BE2C (cell line): ENCODE results near the gene PPP3CB.

Experiments
- DNase-seq: peaks from one replicate; pipeline ENCODE4 v3.0.0-alpha.2; 2020
- H3K27me3 ChIP-seq: fragments of 250-450 bp; sonication (Bioruptor Pico); 2 replicates; pipeline ENCODE4 v1.5.1; 2020; ENCODE audit warnings: mild to moderate bottlenecking
- H3K36me3 ChIP-seq: fragments of 250-450 bp; sonication (Bioruptor Pico); 2 replicates; pipeline ENCODE4 v1.5.1; 2020; ENCODE audit warnings: mild to moderate bottlenecking
- H3K4me1 ChIP-seq: fragments of 250-450 bp; sonication (Bioruptor Pico); 2 replicates; pipeline ENCODE4 v1.5.1; 2020
- H3K4me3 ChIP-seq: 2 replicates; pipeline ENCODE4 v1.5.1; 2011; ENCODE audit warnings: low read depth, low read length
- H3K9me3 ChIP-seq: fragments of 250-450 bp; sonication (Bioruptor Pico); 2 replicates; pipeline ENCODE4 v1.5.1; 2020
- TF ChIP-seq, protein P1 (sequence below): IDR thresholded peaks from 2 replicates; pipeline ENCODE4 v1.5.1; 2012; ENCODE audit warnings: mild to moderate bottlenecking, low read depth, low read length

PPP3CB gene

DNA sequence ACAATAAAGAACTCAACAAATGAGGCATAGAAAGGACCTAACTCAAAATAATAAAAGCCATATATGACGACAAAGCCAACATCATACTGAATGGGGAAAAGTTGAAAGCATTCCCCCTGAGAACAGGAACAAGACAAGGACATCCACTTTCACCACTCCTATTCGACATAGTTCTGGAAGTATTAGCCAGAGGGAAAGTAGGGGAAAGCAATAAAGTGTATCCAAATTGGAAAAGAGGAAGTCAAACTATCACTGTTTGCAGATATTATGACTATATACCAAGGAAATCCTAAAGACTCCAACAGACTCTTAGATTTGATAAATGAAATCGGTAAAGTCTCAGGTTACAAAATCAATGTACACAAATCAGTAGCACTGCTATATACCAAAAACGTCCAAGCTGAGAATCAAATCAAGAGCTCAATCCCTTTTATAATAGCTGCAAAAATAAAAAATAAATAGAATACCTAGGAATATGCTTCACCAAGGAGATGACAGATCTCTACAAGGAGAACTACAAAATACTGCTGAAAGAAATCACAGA is 86.8 kb downstream of the PPP3CB start:
- no peak overlapping the region for H3K4me3 ChIP-seq
- H3K9me3 ChIP-seq, result no peaks in the 10 kb centered on the region
- TF ChIP-seq, protein P1, sequence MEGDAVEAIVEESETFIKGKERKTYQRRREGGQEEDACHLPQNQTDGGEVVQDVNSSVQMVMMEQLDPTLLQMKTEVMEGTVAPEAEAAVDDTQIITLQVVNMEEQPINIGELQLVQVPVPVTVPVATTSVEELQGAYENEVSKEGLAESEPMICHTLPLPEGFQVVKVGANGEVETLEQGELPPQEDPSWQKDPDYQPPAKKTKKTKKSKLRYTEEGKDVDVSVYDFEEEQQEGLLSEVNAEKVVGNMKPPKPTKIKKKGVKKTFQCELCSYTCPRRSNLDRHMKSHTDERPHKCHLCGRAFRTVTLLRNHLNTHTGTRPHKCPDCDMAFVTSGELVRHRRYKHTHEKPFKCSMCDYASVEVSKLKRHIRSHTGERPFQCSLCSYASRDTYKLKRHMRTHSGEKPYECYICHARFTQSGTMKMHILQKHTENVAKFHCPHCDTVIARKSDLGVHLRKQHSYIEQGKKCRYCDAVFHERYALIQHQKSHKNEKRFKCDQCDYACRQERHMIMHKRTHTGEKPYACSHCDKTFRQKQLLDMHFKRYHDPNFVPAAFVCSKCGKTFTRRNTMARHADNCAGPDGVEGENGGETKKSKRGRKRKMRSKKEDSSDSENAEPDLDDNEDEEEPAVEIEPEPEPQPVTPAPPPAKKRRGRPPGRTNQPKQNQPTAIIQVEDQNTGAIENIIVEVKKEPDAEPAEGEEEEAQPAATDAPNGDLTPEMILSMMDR, result no peak
- H3K4me1 ChIP-seq, result no peaks in the 10 kb centered on the region; the same call in 1 of the 2 replicates
- DNase-seq, result no peak
- H3K36me3 ChIP-seq, result no peaks in the 10 kb centered on the region
- no peaks in the 10 kb centered on the region for H3K27me3 ChIP-seq

DNA sequence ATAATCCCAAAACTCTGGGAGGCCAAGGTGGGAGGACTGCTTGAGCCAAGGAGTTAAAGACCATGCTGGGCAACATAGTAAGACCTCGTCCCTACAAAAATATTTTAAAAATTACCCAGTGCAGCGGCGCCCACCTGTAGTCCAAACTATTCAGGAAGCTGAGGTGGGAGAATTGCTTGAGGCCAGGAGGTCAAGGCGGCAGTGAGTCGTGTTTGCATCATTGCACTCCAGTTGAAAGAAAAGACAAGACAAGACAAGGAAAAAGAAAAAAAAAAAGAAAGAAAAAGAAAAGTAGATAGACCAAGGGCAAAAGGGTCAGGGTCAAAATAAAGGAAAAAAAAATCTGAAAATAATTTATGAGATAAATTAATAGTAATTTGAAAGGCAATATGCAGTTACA is 87.8 kb downstream of the PPP3CB start:
- TF ChIP-seq, protein P1, result no peak
- H3K36me3 ChIP-seq, result no peaks in the 10 kb centered on the region
- H3K4me1 ChIP-seq, result no peaks in the 10 kb centered on the region; the same call in 1 of the 2 replicates
- no peak for DNase-seq
- H3K27me3 ChIP-seq, result no peaks in the 10 kb centered on the region
- no peak overlapping the region for H3K4me3 ChIP-seq
- no peaks in the 10 kb centered on the region for H3K9me3 ChIP-seq

DNA sequence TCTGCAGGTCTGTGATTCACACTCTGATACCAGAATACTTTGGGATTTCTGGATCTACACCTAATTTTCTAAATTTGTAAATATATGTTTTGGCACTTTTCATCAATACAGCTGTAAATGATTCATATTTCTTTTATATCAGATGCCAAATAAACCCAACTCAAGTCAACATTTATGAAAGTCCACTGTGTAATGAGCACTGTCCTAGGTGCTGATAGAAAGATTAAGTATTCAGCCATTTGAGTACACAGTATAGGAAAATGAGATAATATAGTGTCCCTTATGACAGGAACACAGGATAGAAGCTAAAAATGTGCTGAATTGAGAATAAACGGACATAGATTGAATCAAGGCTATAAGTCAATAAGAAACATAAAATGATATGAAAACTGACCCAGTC is 88.3 kb downstream of the PPP3CB start:
- no peaks in the 10 kb centered on the region for H3K9me3 ChIP-seq
- H3K27me3 ChIP-seq, result no peaks in the 10 kb centered on the region
- TF ChIP-seq, protein P1, result no peak
- no peak overlapping the region for H3K4me3 ChIP-seq
- H3K4me1 ChIP-seq, result no peaks in the 10 kb centered on the region
- no peaks in the 10 kb centered on the region for H3K36me3 ChIP-seq
- DNase-seq, result no peak

DNA sequence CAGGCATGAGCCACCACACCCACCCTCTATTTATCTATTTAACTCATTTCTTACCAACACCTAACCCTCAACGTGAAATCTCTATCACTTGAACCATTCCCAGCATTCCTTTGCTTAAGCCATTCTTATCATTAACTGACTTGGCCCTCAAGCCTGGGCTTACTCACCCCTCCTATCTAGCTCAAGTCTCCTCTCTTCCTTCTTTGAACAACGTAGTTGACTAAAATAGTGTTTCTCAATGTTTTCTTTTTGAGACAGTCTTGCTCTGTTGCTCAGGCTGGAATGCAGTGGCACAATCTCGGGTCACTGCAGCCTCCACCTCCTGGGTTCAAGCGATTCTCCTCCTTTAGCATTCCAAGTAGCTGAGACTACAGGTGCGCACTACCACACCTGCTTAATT is 89.0 kb downstream of the PPP3CB start:
- Histone ChIP-seq H3K36me3 (no peaks in the 10 kb centered on the region), H3K27me3 (no peaks in the 10 kb centered on the region), H3K4me1 (no peaks in the 10 kb centered on the region), H3K9me3 (no peaks in the 10 kb centered on the region), H3K4me3 (no peak overlapping the region)
- no peak for DNase-seq
- TF ChIP-seq, protein P1, result no peak

DNA sequence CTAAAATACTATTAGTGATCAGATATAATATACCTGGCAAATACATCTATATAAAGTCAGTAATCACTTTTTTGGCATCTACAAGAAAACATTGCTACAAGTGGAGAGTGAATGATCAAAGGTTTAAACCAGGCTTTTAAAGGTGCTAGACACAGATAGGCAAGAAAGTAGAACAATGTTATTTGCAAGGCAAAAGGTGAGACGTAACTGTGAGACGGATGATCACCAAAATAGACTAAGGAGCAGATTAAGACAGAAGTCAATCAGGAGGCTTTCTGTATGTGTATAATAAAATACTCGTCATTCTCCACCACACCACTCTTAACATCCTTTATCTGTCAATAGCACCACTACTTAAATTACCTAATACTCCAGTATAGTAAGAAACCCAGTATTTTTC is 90.3 kb downstream of the PPP3CB start:
- no peak for DNase-seq
- H3K4me3 ChIP-seq, result no peak overlapping the region
- TF ChIP-seq, protein P1, result no peak
- no peaks in the 10 kb centered on the region for H3K27me3 ChIP-seq
- H3K36me3 ChIP-seq, result no peaks in the 10 kb centered on the region
- H3K9me3 ChIP-seq, result no peaks in the 10 kb centered on the region
- H3K4me1 ChIP-seq, result no peaks in the 10 kb centered on the region

DNA sequence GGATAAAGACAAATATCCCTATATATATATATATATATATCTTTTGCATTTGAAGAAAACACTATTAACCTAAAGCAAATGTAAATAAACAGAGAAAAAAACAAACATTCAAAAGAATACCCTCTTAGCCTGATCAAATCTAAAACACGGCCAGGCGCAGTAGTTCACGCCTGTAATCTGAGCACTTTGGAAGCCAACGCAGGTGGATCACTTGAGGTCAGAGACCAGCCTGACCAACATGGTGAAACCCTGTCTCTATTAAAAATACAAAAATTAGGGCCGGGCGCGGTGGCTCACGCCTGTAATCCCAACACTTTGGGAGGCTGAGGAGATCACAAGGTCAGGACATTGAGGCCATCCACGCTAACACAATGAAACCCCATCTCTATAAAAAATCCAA is 91.1 kb downstream of the PPP3CB start:
- no peak for DNase-seq
- Histone ChIP-seq H3K27me3 (no peaks in the 10 kb centered on the region), H3K9me3 (no peaks in the 10 kb centered on the region), H3K4me3 (no peak overlapping the region), H3K4me1 (no peaks in the 10 kb centered on the region), H3K36me3 (no peaks in the 10 kb centered on the region)
- TF ChIP-seq, protein P1, result no peak
